NCI-H1105 treated with DMSO at 0.1 percent for 48 hours (cell line): ENCODE results near the gene ADGRB3.
A peak's percentile ranks its signal among the peaks of the same experiment; 100 is the strongest.
"Not testable (repeated sequence)": the region's sequence is repeated elsewhere in the genome, so short reads cannot be mapped to it uniquely, and the experiment has no call there.

Experiments used
- DNase-seq: peaks from one replicate; lab custom pipeline; 2025; lab: John Stamatoyannopoulos, UW

The ADGRB3 gene

GRCh38 chr6:68740828-68741500 lies 105.9 kb downstream of the ADGRB3 start:
- DNase-seq: no peak

- no peak for DNase-seq
Measured at GRCh38 chr6:68741501-68742386, 106.7 kb downstream of the ADGRB3 start.

- DNase-seq: no peak
Measured at GRCh38 chr6:68743099-68743498, 108.0 kb downstream of the ADGRB3 start.

- not testable (repeated sequence) for DNase-seq
Measured at GRCh38 chr6:68744376-68744775, 109.3 kb downstream of the ADGRB3 start.

GRCh38 chr6:68746376-68746775 lies 111.3 kb downstream of the ADGRB3 start:
- no peak for DNase-seq

GRCh38 chr6:68747110-68747790 lies 112.2 kb downstream of the ADGRB3 start:
- no peak for DNase-seq

GRCh38 chr6:68747832-68748231 lies 112.8 kb downstream of the ADGRB3 start:
- not testable (repeated sequence) for DNase-seq

- no peak for DNase-seq
Measured at GRCh38 chr6:68754681-68755213, 119.7 kb downstream of the ADGRB3 start.

- no peak for DNase-seq
Measured at GRCh38 chr6:68756454-68757375, 121.6 kb downstream of the ADGRB3 start.

GRCh38 chr6:68757821-68758220 lies 122.7 kb downstream of the ADGRB3 start:
- no peak for DNase-seq

GRCh38 chr6:68758559-68758958 lies 123.5 kb downstream of the ADGRB3 start:
- DNase-seq: peak; percentile 71

- peak; percentile 21 for DNase-seq
Measured at GRCh38 chr6:68760485-68760884, 125.4 kb downstream of the ADGRB3 start.

GRCh38 chr6:68760941-68761676 lies 126.0 kb downstream of the ADGRB3 start:
- peak; percentile 42 for DNase-seq

GRCh38 chr6:68761985-68762384 lies 126.9 kb downstream of the ADGRB3 start:
- no peak for DNase-seq

- DNase-seq: no peak
Measured at GRCh38 chr6:68771426-68771825, 136.3 kb downstream of the ADGRB3 start.

- no peak for DNase-seq
Measured at GRCh38 chr6:68774843-68775242, 139.8 kb downstream of the ADGRB3 start.

- peak; percentile 90 for DNase-seq
Measured at GRCh38 chr6:68776354-68776753, 141.3 kb downstream of the ADGRB3 start.

GRCh38 chr6:68777956-68778355 lies 142.9 kb downstream of the ADGRB3 start:
- DNase-seq: peak; percentile 96

- peak; percentile 77 for DNase-seq
Measured at GRCh38 chr6:68778356-68779020, 143.4 kb downstream of the ADGRB3 start.

GRCh38 chr6:68779366-68779765 lies 144.3 kb downstream of the ADGRB3 start:
- DNase-seq: no peak
